ENCODE measurements around the gene BAZ1A. TPM values are rescaled to one million over a fixed set of nuclear protein-coding genes. Genes with fewer than 3 reads are reported as not detected.

Gene BAZ1A
- total RNA-seq, result 24.4 and 42.8 TPM in 2 replicates

GRCh38 chr14:34875031-34875922, at the start of gene BAZ1A:
Gene BAZ1A (minus strand): TSS chr14:34875360. CDS start chr14:34874604, 756 bp downstream.

GRCh38 chr14:34714320-34715126, 160.6 kb downstream of the BAZ1A start, which contains the start of gene CFL2:
Gene CFL2 (minus strand): TSS chr14:34714593. CDS start chr14:34714540, 53 bp downstream.

Other genes starting within 250 kb of the BAZ1A start
- gene SNX6, start 245.2 kb downstream of the BAZ1A start, total RNA-seq, result 93.8 and 133 TPM in 2 replicates
- gene CFL2, start 160.8 kb downstream of the BAZ1A start, total RNA-seq, result 58.4 and 61.5 TPM in 2 replicates
- gene SRP54, start 107.6 kb upstream of the BAZ1A start, total RNA-seq, result 56.1 and 63.9 TPM in 2 replicates
- 38.0 and 39.1 TPM in 2 replicates for gene FAM177A1, start 170.9 kb upstream of the BAZ1A start, total RNA-seq
- gene PPP2R3C, start 246.6 kb upstream of the BAZ1A start, total RNA-seq, result 36.3 and 49.6 TPM in 2 replicates
- gene PRORP, start 247.2 kb upstream of the BAZ1A start, total RNA-seq, result 18.7 and 24.6 TPM in 2 replicates

All from dermis lymphatic vessel endothelial cell (primary cell).